Measurements from ENCODE around the gene SWT1. TPM values are rescaled to one million over a fixed set of nuclear protein-coding genes. Genes with fewer than 3 reads are reported as not detected.

The SWT1 gene
- total and polyA plus RNA-seq, 2 of the 13 experiments (the other 11 are each of a cell fraction or from before 2014, with no cell fraction given): 1.7 to 2.5 TPM

DNA sequence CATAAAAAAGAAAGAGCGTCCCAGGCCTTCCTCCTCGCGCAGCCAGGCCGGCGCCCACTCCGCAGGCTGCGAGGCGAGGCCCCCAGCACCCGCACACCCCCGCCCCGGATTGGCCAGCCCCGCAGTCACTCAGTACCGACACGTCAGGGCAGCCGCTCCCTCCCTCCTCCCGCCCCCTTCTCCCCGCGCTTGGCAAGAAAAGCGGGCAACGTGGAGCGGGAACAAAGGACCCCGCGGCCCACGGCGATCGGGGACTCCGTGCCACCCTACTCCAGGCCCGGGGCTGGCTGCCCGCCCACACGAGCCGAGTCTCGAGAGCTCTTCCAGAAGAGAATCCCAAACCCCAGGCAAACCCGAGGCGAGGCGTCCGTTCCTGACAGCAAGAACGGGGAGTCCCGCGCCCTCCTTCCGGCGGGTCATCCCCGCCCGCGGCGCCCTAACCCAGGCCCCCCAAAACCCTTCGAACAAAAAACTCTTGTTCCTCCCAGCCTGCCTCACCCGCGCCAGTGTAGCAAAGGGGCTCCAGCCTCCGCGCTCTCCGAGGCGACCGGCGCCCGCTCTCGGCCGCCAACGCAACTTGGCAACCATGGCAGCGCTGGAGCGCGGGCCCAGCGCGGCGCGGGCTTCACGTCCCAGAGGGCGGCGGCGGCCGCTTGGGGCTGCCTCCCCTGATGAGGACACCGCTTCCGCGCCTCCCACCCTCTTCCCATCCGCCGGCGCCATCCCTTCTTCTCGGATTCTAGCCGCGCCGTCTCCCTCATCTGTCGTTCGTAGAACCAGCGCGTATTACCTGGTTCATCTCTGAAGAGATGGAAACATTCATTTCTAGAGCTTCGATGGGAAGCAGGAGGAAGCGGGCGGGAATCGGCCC is 159.4 kb downstream of the SWT1 start (continued):
- TF ChIP-seq, protein P1, sequence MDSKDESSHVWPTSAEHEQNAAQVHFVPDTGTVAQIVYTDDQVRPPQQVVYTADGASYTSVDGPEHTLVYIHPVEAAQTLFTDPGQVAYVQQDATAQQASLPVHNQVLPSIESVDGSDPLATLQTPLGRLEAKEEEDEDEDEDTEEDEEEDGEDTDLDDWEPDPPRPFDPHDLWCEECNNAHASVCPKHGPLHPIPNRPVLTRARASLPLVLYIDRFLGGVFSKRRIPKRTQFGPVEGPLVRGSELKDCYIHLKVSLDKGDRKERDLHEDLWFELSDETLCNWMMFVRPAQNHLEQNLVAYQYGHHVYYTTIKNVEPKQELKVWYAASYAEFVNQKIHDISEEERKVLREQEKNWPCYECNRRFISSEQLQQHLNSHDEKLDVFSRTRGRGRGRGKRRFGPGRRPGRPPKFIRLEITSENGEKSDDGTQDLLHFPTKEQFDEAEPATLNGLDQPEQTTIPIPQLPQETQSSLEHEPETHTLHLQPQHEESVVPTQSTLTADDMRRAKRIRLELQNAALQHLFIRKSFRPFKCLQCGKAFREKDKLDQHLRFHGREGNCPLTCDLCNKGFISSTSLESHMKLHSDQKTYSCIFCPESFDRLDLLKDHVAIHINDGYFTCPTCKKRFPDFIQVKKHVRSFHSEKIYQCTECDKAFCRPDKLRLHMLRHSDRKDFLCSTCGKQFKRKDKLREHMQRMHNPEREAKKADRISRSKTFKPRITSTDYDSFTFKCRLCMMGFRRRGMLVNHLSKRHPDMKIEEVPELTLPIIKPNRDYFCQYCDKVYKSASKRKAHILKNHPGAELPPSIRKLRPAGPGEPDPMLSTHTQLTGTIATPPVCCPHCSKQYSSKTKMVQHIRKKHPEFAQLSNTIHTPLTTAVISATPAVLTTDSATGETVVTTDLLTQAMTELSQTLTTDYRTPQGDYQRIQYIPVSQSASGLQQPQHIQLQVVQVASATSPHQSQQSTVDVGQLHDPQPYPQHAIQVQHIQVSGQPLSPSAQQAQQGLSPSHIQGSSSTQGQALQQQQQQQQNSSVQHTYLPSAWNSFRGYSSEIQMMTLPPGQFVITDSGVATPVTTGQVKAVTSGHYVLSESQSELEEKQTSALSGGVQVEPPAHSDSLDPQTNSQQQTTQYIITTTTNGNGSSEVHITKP (CRISPR knock-in tag; IDR thresholded peaks at IDR 0.05; ENCODE audit: low read depth): no peak; the same call in 1 of the 2 replicates
- TF ChIP-seq ZNF251 (CRISPR knock-in tag; IDR thresholded peaks at IDR 0.05) (no peak), KLF15 (CRISPR knock-in tag; IDR thresholded peaks at IDR 0.05; ENCODE audit: borderline replicate concordance) (no peak), DNMT1 (CRISPR knock-in tag; IDR thresholded peaks at IDR 0.05) (no peak), GATAD1 (CRISPR knock-in tag; IDR thresholded peaks at IDR 0.05) (no peak), GLI4 (CRISPR knock-in tag; IDR thresholded peaks at IDR 0.05; ENCODE audit: borderline replicate concordance) (no peak), NFE2L2 (IDR thresholded peaks at IDR 0.05; ENCODE audit: low read length) (no peak), ZFAT (CRISPR knock-in tag; conservative IDR thresholded peaks at IDR 0.05) (no peak), ZNF562 (CRISPR knock-in tag; IDR thresholded peaks at IDR 0.05; ENCODE audit: borderline replicate concordance) (no peak), ZNF274 (CRISPR knock-in tag; IDR thresholded peaks at IDR 0.05) (0 out of 2 replicates have a peak, but pooled peaks have one; percentile 7), MED13 (CRISPR knock-in tag; IDR thresholded peaks at IDR 0.05) (no peak), ZNF792 (CRISPR knock-in tag; IDR thresholded peaks at IDR 0.05) (no peak), ZNF510 (CRISPR knock-in tag; IDR thresholded peaks at IDR 0.05; ENCODE audit: low read depth) (no peak; the same call in 1 of the 2 replicates), BRD4 (CRISPR knock-in tag; IDR thresholded peaks at IDR 0.05) (0 out of 2 replicates have a peak, but pooled peaks have one; percentile 25), ZSCAN31 (CRISPR knock-in tag; IDR thresholded peaks at IDR 0.05; ENCODE audit: low read depth) (no peak), ZNF430 (CRISPR knock-in tag; IDR thresholded peaks at IDR 0.05) (peak; percentile 61), ELF1 (CRISPR knock-in tag; IDR thresholded peaks at IDR 0.05) (0 out of 2 replicates have a peak, but pooled peaks have one; percentile 19), ZNF30 (CRISPR knock-in tag; IDR thresholded peaks at IDR 0.05) (no peak; the same call in 1 of the 2 replicates), ZC3H13 (CRISPR knock-in tag; IDR thresholded peaks at IDR 0.05) (no peak; the same call in 1 of the 2 replicates), FOXA3 (CRISPR knock-in tag; IDR thresholded peaks at IDR 0.05) (no peak)
- TF ChIP-seq, protein P2, sequence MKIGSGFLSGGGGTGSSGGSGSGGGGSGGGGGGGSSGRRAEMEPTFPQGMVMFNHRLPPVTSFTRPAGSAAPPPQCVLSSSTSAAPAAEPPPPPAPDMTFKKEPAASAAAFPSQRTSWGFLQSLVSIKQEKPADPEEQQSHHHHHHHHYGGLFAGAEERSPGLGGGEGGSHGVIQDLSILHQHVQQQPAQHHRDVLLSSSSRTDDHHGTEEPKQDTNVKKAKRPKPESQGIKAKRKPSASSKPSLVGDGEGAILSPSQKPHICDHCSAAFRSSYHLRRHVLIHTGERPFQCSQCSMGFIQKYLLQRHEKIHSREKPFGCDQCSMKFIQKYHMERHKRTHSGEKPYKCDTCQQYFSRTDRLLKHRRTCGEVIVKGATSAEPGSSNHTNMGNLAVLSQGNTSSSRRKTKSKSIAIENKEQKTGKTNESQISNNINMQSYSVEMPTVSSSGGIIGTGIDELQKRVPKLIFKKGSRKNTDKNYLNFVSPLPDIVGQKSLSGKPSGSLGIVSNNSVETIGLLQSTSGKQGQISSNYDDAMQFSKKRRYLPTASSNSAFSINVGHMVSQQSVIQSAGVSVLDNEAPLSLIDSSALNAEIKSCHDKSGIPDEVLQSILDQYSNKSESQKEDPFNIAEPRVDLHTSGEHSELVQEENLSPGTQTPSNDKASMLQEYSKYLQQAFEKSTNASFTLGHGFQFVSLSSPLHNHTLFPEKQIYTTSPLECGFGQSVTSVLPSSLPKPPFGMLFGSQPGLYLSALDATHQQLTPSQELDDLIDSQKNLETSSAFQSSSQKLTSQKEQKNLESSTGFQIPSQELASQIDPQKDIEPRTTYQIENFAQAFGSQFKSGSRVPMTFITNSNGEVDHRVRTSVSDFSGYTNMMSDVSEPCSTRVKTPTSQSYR (CRISPR knock-in tag; IDR thresholded peaks at IDR 0.05; ENCODE audit: borderline replicate concordance): no peak
- TF ChIP-seq, protein P3, sequence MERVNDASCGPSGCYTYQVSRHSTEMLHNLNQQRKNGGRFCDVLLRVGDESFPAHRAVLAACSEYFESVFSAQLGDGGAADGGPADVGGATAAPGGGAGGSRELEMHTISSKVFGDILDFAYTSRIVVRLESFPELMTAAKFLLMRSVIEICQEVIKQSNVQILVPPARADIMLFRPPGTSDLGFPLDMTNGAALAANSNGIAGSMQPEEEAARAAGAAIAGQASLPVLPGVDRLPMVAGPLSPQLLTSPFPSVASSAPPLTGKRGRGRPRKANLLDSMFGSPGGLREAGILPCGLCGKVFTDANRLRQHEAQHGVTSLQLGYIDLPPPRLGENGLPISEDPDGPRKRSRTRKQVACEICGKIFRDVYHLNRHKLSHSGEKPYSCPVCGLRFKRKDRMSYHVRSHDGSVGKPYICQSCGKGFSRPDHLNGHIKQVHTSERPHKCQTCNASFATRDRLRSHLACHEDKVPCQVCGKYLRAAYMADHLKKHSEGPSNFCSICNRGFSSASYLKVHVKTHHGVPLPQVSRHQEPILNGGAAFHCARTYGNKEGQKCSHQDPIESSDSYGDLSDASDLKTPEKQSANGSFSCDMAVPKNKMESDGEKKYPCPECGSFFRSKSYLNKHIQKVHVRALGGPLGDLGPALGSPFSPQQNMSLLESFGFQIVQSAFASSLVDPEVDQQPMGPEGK (CRISPR knock-in tag; IDR thresholded peaks at IDR 0.05): peak; percentile 72

Measured in HepG2 (cell line).